ENCODE results near the gene MYO5B. TPM values are rescaled to one million over a fixed set of nuclear protein-coding genes. Genes with fewer than 3 reads are reported as not detected.

The MYO5B gene
- total RNA-seq, 2 experiments from 2014 or later = not detected

DNA sequence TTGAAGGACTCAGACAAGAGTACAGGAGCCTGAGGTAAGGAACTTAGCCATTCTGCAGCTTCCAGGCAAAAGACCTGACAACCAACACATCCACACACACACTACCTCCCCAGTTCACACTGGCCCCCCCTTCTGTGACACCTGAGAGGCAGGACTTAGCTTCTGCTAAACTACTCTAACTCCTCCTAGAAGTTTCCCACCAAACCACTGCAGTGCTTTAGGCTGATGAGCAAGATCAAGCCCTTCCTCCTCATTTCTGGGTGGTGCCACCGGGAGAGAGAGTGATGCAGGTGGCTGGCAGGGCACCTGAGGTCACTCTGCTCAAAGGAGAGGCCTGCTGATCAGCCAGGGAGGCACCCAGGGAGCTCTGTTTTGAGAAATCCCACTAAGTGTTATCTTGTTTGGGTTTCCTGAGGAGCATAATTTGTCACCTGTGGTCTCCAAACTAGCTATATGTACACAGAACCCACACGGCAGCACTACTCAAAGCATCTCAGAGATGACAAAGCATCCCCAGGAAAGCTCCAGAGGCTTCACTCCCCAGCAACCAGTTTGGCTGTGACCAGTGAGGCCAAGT, 188.4 kb downstream of the MYO5B start:
- no peaks in the 10 kb centered on the region for H3K36me3 Mint-ChIP-seq (ENCODE audit: low read depth)
- TF ChIP-seq CTCF (IDR thresholded peaks at IDR 0.05) = no peak
- no peak overlapping the region for H3K4me3 Mint-ChIP-seq
- CTCF ChIA-PET = no interaction called here
- no peaks in the 10 kb centered on the region for H3K4me1 ChIP-seq (ENCODE audit: insufficient read depth, low read length)
- H3K9me3 ChIP-seq (ENCODE audit: control insufficient read depth in 1 of 2, insufficient read depth in 1 of 2, low read length in 2 of 2) = no peaks in the 10 kb centered on the region
- ATAC-seq (ENCODE audit: poor library complexity) (no peak), DNase-seq (no peak)
- no peak overlapping the region for H3K4me3 ChIP-seq (ENCODE audit: low read length)
- H3K36me3 ChIP-seq (ENCODE audit: insufficient read depth, low read length) = no peaks in the 10 kb centered on the region
- H3K9me3 Mint-ChIP-seq = no peaks in the 10 kb centered on the region
- POLR2A ChIA-PET = no interaction called here
- H3K27ac Mint-ChIP-seq = no peak overlapping the region
- peaks cover 6% of the 10 kb centered on the region for H3K27me3 Mint-ChIP-seq
- intact Hi-C loops (cut with DNase I, micrococcal nuclease) = no loop called here
- no peaks in the 10 kb centered on the region for H3K27me3 ChIP-seq (ENCODE audit: control insufficient read depth in 1 of 2, insufficient read depth in 2 of 2, low read length in 2 of 2)
- no peak overlapping the region for H3K27ac ChIP-seq (ENCODE audit: low read depth in 1 of 2, low read length in 2 of 2)
- H3K4me1 Mint-ChIP-seq (ENCODE audit: low read depth) = no peaks in the 10 kb centered on the region

DNA sequence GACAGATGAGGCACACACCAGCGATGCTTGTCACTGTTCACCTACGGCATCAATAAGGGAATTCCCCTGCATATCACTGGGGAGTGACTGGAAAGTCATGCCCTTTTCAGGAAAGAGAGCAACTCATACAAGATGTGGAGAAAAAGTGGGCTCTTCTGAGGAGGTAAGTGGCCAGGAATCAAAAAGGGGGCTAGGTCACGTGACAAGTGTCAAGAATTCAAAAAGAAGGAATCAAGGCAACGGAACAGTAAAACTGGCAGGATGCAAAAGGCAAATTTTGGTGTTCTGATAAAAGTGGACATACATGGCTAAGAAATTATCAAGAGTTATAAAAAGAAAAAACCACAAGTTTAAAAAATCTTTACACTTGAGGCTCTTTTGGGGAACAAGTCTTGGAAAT, 190.9 kb downstream of the MYO5B start:
- Mint-ChIP-seq H3K9me3 (no peaks in the 10 kb centered on the region), H3K27ac (no peak overlapping the region), H3K4me3 (no peak overlapping the region), H3K36me3 (ENCODE audit: low read depth) (no peaks in the 10 kb centered on the region), H3K4me1 (ENCODE audit: low read depth) (no peaks in the 10 kb centered on the region), H3K27me3 (peaks cover 6% of the 10 kb centered on the region)
- H3K4me3 ChIP-seq (ENCODE audit: low read length) = no peak overlapping the region
- H3K27ac ChIP-seq (ENCODE audit: low read depth in 1 of 2, low read length in 2 of 2) = no peak overlapping the region
- intact Hi-C loops (cut with DNase I, micrococcal nuclease) = no loop called here
- no peaks in the 10 kb centered on the region for H3K36me3 ChIP-seq (ENCODE audit: insufficient read depth, low read length)
- ATAC-seq (ENCODE audit: poor library complexity) (no peak), DNase-seq (no peak)
- TF ChIP-seq CTCF (IDR thresholded peaks at IDR 0.05) = no peak
- H3K9me3 ChIP-seq (ENCODE audit: control insufficient read depth in 1 of 2, insufficient read depth in 1 of 2, low read length in 2 of 2) = no peaks in the 10 kb centered on the region
- no peaks in the 10 kb centered on the region for H3K4me1 ChIP-seq (ENCODE audit: insufficient read depth, low read length)
- ChIA-PET CTCF (no interaction called here), POLR2A (no interaction called here)
- peaks cover 0 to 4% of the 10 kb centered on the region in 2 experiments for H3K27me3 ChIP-seq (ENCODE audit: control insufficient read depth in 1 of 2, insufficient read depth in 2 of 2, low read length in 2 of 2)

GRCh38 chr18:50002781-50003180, 192.2 kb downstream of the MYO5B start:
- Histone ChIP-seq H3K27ac (ENCODE audit: low read depth in 1 of 2, low read length in 2 of 2) (no peak overlapping the region), H3K9me3 (ENCODE audit: control insufficient read depth in 1 of 2, insufficient read depth in 1 of 2, low read length in 2 of 2) (no peaks in the 10 kb centered on the region), H3K4me3 (ENCODE audit: low read length) (no peak overlapping the region), H3K27me3 (ENCODE audit: control insufficient read depth in 1 of 2, insufficient read depth in 2 of 2, low read length in 2 of 2) (peaks cover 0 to 4% of the 10 kb centered on the region in 2 experiments), H3K36me3 (ENCODE audit: insufficient read depth, low read length) (no peaks in the 10 kb centered on the region), H3K4me1 (ENCODE audit: insufficient read depth, low read length) (no peaks in the 10 kb centered on the region)
- Mint-ChIP-seq H3K36me3 (ENCODE audit: low read depth) (no peaks in the 10 kb centered on the region), H3K4me3 (no peak overlapping the region), H3K4me1 (ENCODE audit: low read depth) (no peaks in the 10 kb centered on the region), H3K27me3 (peaks cover 9% of the 10 kb centered on the region), H3K27ac (no peak overlapping the region), H3K9me3 (no peaks in the 10 kb centered on the region)
- ChIA-PET CTCF (no interaction called here), POLR2A (no interaction called here)
- no peak for ATAC-seq (ENCODE audit: poor library complexity)
- no peak for DNase-seq
- TF ChIP-seq CTCF (IDR thresholded peaks at IDR 0.05) = no peak
- intact Hi-C loops (cut with DNase I, micrococcal nuclease) = no loop called here
